BLaER1 (cell line): ENCODE data around the gene NUBP1.
A peak's percentile ranks its signal among the peaks of the same experiment; 100 is the strongest.

Experiments used
- H3K27ac ChIP-seq: shearing (Covaris generic); formaldehyde crosslinking; 2 replicates; pipeline ENCODE4 v1.8.1; 2022
- H3K27me3 ChIP-seq: shearing (Covaris generic); formaldehyde crosslinking; 2 replicates; pipeline ENCODE4 v1.8.1; 2022
- H3K36me3 ChIP-seq: shearing (Covaris generic); formaldehyde crosslinking; 2 replicates; pipeline ENCODE4 v1.8.1; 2022
- H3K4me1 ChIP-seq: shearing (Covaris generic); formaldehyde crosslinking; 2 replicates; pipeline ENCODE4 v1.8.1; 2022
- H3K4me2 ChIP-seq: shearing (Covaris generic); formaldehyde crosslinking; 2 replicates; pipeline ENCODE4 v1.8.1; 2022
- H3K4me3 ChIP-seq: shearing (Covaris generic); formaldehyde crosslinking; 2 replicates; pipeline ENCODE4 v1.8.1; 2022
- H3K9ac ChIP-seq: shearing (Covaris generic); formaldehyde crosslinking; 2 replicates; pipeline ENCODE4 v1.8.1; 2022
- H3K9me3 ChIP-seq: shearing (Covaris generic); formaldehyde crosslinking; 2 replicates; pipeline ENCODE4 v1.8.1; 2022
- H4K20me1 ChIP-seq: shearing (Covaris generic); formaldehyde crosslinking; 2 replicates; pipeline ENCODE4 v1.8.1; 2022
- Cebpa-rat ChIP-seq: shearing (Covaris generic); IDR thresholded peaks from 2 replicates; pipeline ENCODE4 v1.8.1; 2022

NUBP1 gene

GRCh38 chr16:10743610-10744369 is at the start of gene NUBP1:
Gene NUBP1 (plus strand): TSS chr16:10743842. CDS start chr16:10743864, 22 bp downstream.
- Histone ChIP-seq H4K20me1 (no peaks in the 10 kb centered on the region), H3K4me2 (peak within 1 kb of the TSS; percentile 95), H3K27me3 (no peaks in the 10 kb centered on the region), H3K4me3 (peak within 1 kb of the TSS; percentile 73), H3K36me3 (peaks cover 33% of the 10 kb centered on the region), H3K27ac (peak within 1 kb of the TSS; percentile 95), H3K9me3 (no peaks in the 10 kb centered on the region), H3K9ac (peak within 1 kb of the TSS; percentile 89), H3K4me1 (peaks cover 68% of the 10 kb centered on the region)
- TF ChIP-seq Cebpa-rat, result no peak

DNA sequence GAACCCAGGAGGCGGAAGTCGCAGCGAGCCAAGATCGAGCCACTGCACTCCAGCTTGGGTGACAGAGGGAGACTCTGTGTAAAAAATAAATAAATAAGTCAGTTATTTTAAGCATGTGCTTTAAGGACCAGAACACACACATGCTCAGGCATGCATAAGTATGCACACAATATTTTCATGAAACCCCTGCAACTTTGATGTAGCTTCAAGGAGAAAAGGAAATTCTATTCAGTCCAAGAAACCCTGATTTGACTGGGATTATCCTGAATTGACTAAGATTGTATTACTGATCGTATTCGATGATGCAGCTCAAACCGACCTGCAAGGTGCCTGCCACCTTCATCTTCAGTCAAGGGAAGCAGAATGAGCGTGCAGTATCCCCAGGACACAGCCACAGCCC is 49.8 kb upstream of the NUBP1 start:
- Histone ChIP-seq H3K36me3 (no peaks in the 10 kb centered on the region), H3K9me3 (no peaks in the 10 kb centered on the region), H3K27ac (no peak overlapping the region), H3K27me3 (no peaks in the 10 kb centered on the region), H3K9ac (no peak overlapping the region), H3K4me1 (peaks cover 25% of the 10 kb centered on the region), H3K4me2 (no peak overlapping the region), H4K20me1 (no peaks in the 10 kb centered on the region), H3K4me3 (no peak overlapping the region)
- TF ChIP-seq Cebpa-rat, result no peak

DNA sequence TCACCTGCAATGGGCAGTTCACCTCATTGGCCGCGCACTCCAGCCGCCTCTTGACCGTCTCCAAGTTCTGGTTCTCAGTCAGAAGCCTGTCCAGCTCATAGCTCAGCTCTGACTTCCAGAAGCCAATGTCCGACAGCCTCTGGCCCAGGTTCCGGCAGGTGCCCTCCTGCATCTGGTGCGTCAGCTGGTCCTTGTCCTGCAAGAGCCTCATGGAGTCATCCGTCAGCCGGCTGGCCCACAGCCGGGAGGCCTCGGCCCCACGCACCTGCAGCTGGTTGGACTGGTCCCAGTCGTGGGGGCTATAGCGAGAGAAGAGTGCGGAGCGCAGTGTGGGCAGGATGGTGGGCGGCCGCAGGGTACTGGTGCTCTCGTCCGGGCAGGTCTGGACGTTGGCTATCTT is 49.3 kb upstream of the NUBP1 start:
- Histone ChIP-seq H3K36me3 (no peaks in the 10 kb centered on the region), H3K4me1 (peaks cover 20% of the 10 kb centered on the region), H3K27ac (no peak overlapping the region), H3K4me3 (no peak overlapping the region), H3K4me2 (no peak overlapping the region), H3K9ac (no peak overlapping the region), H4K20me1 (no peaks in the 10 kb centered on the region), H3K9me3 (no peaks in the 10 kb centered on the region), H3K27me3 (no peaks in the 10 kb centered on the region)
- TF ChIP-seq Cebpa-rat, result no peak

DNA sequence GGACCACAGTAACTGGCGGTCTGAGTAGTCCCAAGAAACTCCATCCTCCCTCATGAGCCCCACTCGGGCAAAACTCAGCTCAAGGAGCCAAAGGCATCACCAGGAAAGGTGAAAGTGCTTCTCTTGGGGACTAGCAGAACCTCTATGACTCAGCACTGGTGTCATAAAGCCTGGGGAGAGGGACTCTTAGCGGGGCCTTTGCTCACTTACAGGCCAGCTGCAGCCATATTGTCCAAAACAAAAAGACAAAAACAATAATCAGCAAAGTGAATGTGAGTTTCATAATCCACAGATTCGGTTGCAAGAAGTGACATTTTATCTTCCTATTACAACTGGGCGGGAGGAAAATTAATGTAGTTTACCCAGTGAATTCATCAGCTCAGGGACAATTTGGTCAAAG is 48.8 kb upstream of the NUBP1 start, which contains the start of gene TEKT5:
TEKT5 (minus strand) TSS at position 101 of the 400 bp plus-strand sequence; CDS start at position 44, 57 bp downstream.
- no peaks in the 10 kb centered on the region for H4K20me1 ChIP-seq
- H3K4me2 ChIP-seq, result no peak within 1 kb of the TSS
- peaks cover 15% of the 10 kb centered on the region for H3K4me1 ChIP-seq
- no peaks in the 10 kb centered on the region for H3K36me3 ChIP-seq
- TF ChIP-seq Cebpa-rat, result no peak
- H3K27me3 ChIP-seq, result no peaks in the 10 kb centered on the region
- no peak within 1 kb of the TSS for H3K27ac ChIP-seq
- no peaks in the 10 kb centered on the region for H3K9me3 ChIP-seq
- H3K9ac ChIP-seq, result no peak within 1 kb of the TSS
- H3K4me3 ChIP-seq, result no peak within 1 kb of the TSS

GRCh38 chr16:10699756-10700155 is 43.9 kb upstream of the NUBP1 start:
- Histone ChIP-seq H3K27me3 (no peaks in the 10 kb centered on the region), H3K9ac (no peak overlapping the region), H3K27ac (no peak overlapping the region), H3K4me1 (no peaks in the 10 kb centered on the region), H3K4me2 (no peak overlapping the region), H3K36me3 (no peaks in the 10 kb centered on the region), H3K9me3 (peaks cover 18% of the 10 kb centered on the region; the same call in 1 of the 2 replicates), H3K4me3 (no peak overlapping the region), H4K20me1 (no peaks in the 10 kb centered on the region)
- no peak for TF ChIP-seq Cebpa-rat

GRCh38 chr16:10708969-10709368 is 34.7 kb upstream of the NUBP1 start:
- TF ChIP-seq Cebpa-rat, result no peak
- H4K20me1 ChIP-seq, result no peaks in the 10 kb centered on the region

DNA sequence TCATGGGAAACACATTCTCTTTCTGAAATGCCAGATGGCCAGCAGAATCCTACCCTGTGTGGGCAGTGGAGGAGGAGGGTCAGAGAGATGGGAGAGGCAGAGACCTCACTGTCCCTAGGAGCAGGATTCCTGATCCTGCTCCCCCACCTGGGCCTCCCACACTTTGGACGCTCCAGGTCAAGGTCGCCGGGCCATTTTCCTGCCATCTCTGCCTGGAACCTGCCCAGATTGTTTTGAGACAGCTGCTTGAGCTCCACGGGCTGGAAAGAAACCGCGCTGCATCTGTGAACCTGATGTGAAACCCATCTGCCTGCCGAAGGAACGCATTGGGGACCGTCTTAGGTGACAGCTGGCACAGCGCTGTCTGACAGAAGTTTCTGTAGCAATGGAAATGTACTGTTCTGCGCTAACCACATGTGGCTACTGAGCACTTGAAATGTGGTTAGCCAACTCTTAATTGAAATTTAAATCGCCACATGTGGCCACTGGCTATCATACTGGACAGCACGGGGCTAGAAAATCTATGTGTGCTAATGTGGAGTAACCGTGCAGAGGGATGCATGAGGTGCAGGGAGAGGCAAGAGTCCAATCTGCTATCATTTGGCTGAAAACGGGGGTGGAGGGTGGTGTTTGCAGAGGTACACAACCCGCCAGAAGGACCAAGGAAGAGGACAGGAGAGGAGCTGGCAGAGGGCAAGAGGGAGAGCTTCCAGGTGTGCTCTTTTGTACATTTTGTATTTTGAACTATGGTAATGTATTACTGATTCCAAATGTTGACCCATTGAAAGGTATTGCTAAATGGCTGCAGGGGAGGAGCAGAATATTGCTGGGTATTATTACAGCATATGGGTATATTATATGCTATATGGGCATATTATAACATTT is 15.4 kb upstream of the NUBP1 start:
- no peak for TF ChIP-seq Cebpa-rat
- H3K27ac ChIP-seq, result no peak overlapping the region
- H3K27me3 ChIP-seq, result no peaks in the 10 kb centered on the region
- no peak overlapping the region for H3K4me2 ChIP-seq
- H3K4me3 ChIP-seq, result no peak overlapping the region
- H3K36me3 ChIP-seq, result no peaks in the 10 kb centered on the region
- no peaks in the 10 kb centered on the region for H4K20me1 ChIP-seq
- H3K9me3 ChIP-seq, result 0 out of 2 replicates have a peak, but pooled peaks cover 3% of the 10 kb centered on the region
- no peaks in the 10 kb centered on the region for H3K4me1 ChIP-seq
- no peak overlapping the region for H3K9ac ChIP-seq

More at GRCh38 chr16:10708969-10709368, 34.7 kb upstream of the NUBP1 start:
- H3K9ac ChIP-seq, result no peak overlapping the region
- H3K4me1 ChIP-seq, result no peaks in the 10 kb centered on the region
- H3K4me3 ChIP-seq, result no peak overlapping the region
- H3K9me3 ChIP-seq, result peaks cover 37% of the 10 kb centered on the region
- H3K27me3 ChIP-seq, result no peaks in the 10 kb centered on the region
- H3K36me3 ChIP-seq, result no peaks in the 10 kb centered on the region
- no peak overlapping the region for H3K4me2 ChIP-seq
- no peak overlapping the region for H3K27ac ChIP-seq

DNA sequence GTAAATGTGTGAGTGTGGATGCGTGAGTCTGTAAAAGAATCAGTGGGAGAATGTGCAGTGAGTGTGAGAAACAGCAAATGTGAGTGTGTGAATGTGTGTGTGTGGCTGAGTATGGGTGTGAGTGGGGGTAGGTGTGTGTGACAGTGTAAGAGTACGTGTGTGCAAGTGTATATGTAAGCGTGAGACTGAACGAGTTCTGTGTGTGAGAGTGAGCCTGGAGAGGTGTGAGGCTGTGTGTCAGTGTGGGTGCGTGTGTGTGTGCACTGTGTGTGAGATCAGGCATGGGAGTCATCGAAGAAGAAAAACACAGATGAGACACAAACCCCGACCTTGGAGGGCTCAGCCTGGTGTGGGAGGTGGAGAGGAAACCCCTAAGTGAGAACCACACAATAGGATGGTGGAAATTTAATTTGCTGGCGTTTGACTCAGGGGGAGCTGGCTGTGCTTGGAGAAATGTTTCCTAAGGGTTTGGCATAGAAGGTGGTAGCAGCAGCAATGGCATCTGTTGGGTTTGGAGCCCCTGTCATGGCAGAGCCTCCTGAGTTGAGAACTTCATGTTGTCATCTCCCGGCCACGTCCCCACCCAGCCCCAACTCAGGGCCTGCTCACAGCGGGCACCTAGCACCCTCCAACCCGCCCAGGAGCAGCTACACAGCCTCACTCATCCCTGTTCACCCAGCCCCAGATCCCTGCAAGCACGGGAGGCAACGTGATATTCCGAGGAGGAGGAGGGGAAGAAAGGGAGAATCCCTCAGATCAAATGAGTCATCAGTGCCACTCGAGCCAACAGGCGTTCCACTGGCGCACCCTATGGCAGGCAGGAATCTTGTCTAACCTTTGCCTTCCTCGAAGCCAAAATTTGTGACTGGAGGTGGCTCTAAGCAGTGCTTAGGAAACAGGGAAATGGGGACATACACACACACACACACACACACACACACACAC is 14.3 kb upstream of the NUBP1 start:
- H4K20me1 ChIP-seq, result no peaks in the 10 kb centered on the region
- H3K4me1 ChIP-seq, result no peaks in the 10 kb centered on the region
- H3K4me2 ChIP-seq, result no peak overlapping the region
- no peak overlapping the region for H3K9ac ChIP-seq
- 0 out of 2 replicates have a peak, but pooled peaks cover 4% of the 10 kb centered on the region for H3K9me3 ChIP-seq
- H3K27ac ChIP-seq, result no peak overlapping the region
- no peak for TF ChIP-seq Cebpa-rat
- no peak overlapping the region for H3K4me3 ChIP-seq
- H3K27me3 ChIP-seq, result no peaks in the 10 kb centered on the region
- H3K36me3 ChIP-seq, result no peaks in the 10 kb centered on the region

DNA sequence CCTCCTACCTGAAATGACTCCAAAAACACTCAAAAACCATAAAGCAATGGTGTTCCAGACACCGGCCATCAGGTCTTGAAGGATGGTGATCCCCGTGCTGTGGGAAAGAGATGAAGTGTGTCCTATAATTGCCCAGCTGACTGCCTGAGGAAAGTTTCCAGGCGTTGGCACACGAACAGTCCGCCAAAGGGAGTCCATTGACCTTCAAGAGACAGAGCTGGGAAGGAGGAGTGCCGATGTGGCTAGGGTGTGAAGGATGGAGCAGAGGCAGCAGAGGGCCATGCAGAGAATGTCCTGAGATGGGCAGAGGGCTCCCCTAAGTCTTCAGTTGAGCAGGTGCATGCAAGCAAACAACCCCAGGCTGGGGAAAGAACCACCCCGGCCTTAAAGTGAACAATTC is 11.9 kb upstream of the NUBP1 start:
- no peaks in the 10 kb centered on the region for H3K36me3 ChIP-seq
- no peak overlapping the region for H3K27ac ChIP-seq
- H3K27me3 ChIP-seq, result no peaks in the 10 kb centered on the region
- no peak for TF ChIP-seq Cebpa-rat
- H3K9ac ChIP-seq, result no peak overlapping the region
- no peak overlapping the region for H3K4me3 ChIP-seq
- H3K4me2 ChIP-seq, result no peak overlapping the region
- no peaks in the 10 kb centered on the region for H4K20me1 ChIP-seq
- H3K9me3 ChIP-seq, result 0 out of 2 replicates have a peak, but pooled peaks cover 4% of the 10 kb centered on the region
- no peaks in the 10 kb centered on the region for H3K4me1 ChIP-seq
